HCT116 (cell line): ENCODE measurements around the gene TMEM135. TPM values are rescaled to one million over a fixed set of nuclear protein-coding genes. Genes with fewer than 3 reads are reported as not detected.

Experiments used
- ATAC-seq: fragments of 200-7000 bp; cut with Tn5 transposase; 2 replicates; pipeline ENCODE4 v1.9.1; 2020; ENCODE audit warnings: mild to moderate bottlenecking, moderate library complexity
- BruUV-seq: library from RNA; stranded (reverse); fragments of 400-500 nt; replicated peaks from 2 replicates; lab custom pipeline; 2021; lab: Mats Ljungman, UMichigan
- CTCF ChIA-PET: fragments of 300-600 bp; sonication (Branson Sonifier 250); formaldehyde crosslinking; loops from one replicate; lab custom pipeline; 2021; ENCODE audit warnings: antibody characterized with exemption; lab: Charles Lee
- POLR2A ChIA-PET: fragments of 300-600, 350-600 bp; sonication (Branson Sonifier 250); formaldehyde crosslinking; loops from one replicate; lab custom pipeline; 2021; ENCODE audit warnings: antibody characterized with exemption; lab: Charles Lee
- RAD21 ChIA-PET, 2 experiments: fragments of 300-600 bp; sonication (Branson Sonifier 250); formaldehyde crosslinking; loops; one replicate each; lab custom pipeline; 2023; ENCODE audit warnings: low total read pairs in 2 of 2; ENCODE audit not compliant: uncharacterized antibody in 2 of 2, unreplicated experiment in 2 of 2, low non-redundant PET in 1 of 2; lab: Charles Lee
- DNase-seq: peaks from one replicate; pipeline ENCODE4 v3.0.0-alpha.2; 2010; ENCODE audit warnings: low read depth, low spot score
- H2AFZ ChIP-seq: fragments of 200-600 bp; shearing (Covaris generic), sonication (generic); 2 replicates; pipeline ENCODE4 v1.6.1; 2017; ENCODE audit warnings: low read depth, mixed run types, mixed read lengths, antibody characterized with exemption, low read length; ENCODE audit not compliant: poor library complexity, severe bottlenecking
- H3K27ac ChIP-seq: 2 replicates; pipeline ENCODE4 v1.5.1; 2012; ENCODE audit warnings: low read depth, low read length
- H3K27me3 ChIP-seq: fragments of 200-600 bp; sonication (generic); 2 replicates; pipeline ENCODE4 v1.6.1; 2016; ENCODE audit warnings: mixed run types, low read length, mixed read lengths; ENCODE audit not compliant: insufficient read depth
- H3K36me3 ChIP-seq, 2 experiments: fragments of 200-500 bp in 1 of 2; fragments of 200-600 bp in 1 of 2; sonication (Bioruptor generic) in 1 of 2; sonication (generic) in 1 of 2; 2 replicates each; pipeline versions ENCODE4 v1.5.1 to v1.6.1; 2014 to 2016; ENCODE audit warnings: low read length in 2 of 2, inconsistent platforms in 1 of 2, mixed read lengths in 1 of 2, mixed run types in 1 of 2; ENCODE audit not compliant: insufficient read depth in 2 of 2, control insufficient read depth in 1 of 2
- H3K4me1 ChIP-seq, 2 experiments: fragments of 200-600 bp in 1 of 2; sonication (generic) in 1 of 2; 2 replicates each; pipeline versions ENCODE4 v1.5.1 to v1.6.1; 2012 to 2017; ENCODE audit warnings: low read length in 2 of 2, inconsistent platforms in 1 of 2, mild to moderate bottlenecking in 1 of 2, mixed read lengths in 1 of 2, mixed run types in 1 of 2, moderate library complexity in 1 of 2; ENCODE audit not compliant: insufficient read depth in 2 of 2, control insufficient read depth in 1 of 2
- H3K4me2 ChIP-seq: fragments of 200-600 bp; sonication (generic); 2 replicates; pipeline ENCODE4 v1.6.1; 2017; ENCODE audit warnings: mixed run types, low read length, mixed read lengths
- H3K4me3 ChIP-seq, 2 experiments: fragments of 200-600 bp in 1 of 2; sonication (generic) in 1 of 2; replicated peaks in 1 of 2; 2 replicates each; pipeline ENCODE4 v1.5.1; 2011 to 2016; ENCODE audit warnings: low read length in 2 of 2, control low read depth in 1 of 2, low read depth in 1 of 2, mild to moderate bottlenecking in 1 of 2, mixed read lengths in 1 of 2, mixed run types in 1 of 2
- H3K79me2 ChIP-seq: fragments of 200-600 bp; sonication (generic); 2 replicates; pipeline ENCODE4 v1.6.1; 2017; ENCODE audit warnings: mild to moderate bottlenecking, mixed run types, low read length, moderate library complexity, mixed read lengths; ENCODE audit not compliant: insufficient read depth
- H3K9ac ChIP-seq: fragments of 200-600 bp; sonication (generic); 2 replicates; pipeline ENCODE4 v1.6.1; 2016; ENCODE audit warnings: low read length, mixed read lengths
- H3K9me2 ChIP-seq: fragments of 200-600 bp; sonication (generic), shearing (Covaris generic); 2 replicates; pipeline ENCODE4 v1.6.1; 2017; ENCODE audit warnings: mixed run types, mild to moderate bottlenecking, moderate library complexity; ENCODE audit not compliant: insufficient read depth
- H3K9me3 ChIP-seq, 2 experiments: fragments of 200-500 bp in 1 of 2; fragments of 200-600 bp in 1 of 2; sonication (Bioruptor generic) in 1 of 2; sonication (generic) in 1 of 2; 2 replicates each; pipeline ENCODE4 v1.6.1; 2014 to 2017; ENCODE audit warnings: low read length in 2 of 2, mixed read lengths in 2 of 2, inconsistent platforms in 1 of 2, low read depth in 1 of 2, mild to moderate bottlenecking in 1 of 2, mixed run types in 1 of 2, moderate library complexity in 1 of 2; ENCODE audit not compliant: control insufficient read depth in 1 of 2, insufficient read depth in 1 of 2
- H4K20me1 ChIP-seq: fragments of 200-600 bp; sonication (generic), shearing (Covaris generic); 2 replicates; pipeline ENCODE4 v1.6.1; 2017; ENCODE audit warnings: mixed run types, mild to moderate bottlenecking, moderate library complexity; ENCODE audit not compliant: insufficient read depth
- EGR1 ChIP-seq: IDR thresholded peaks from 2 replicates; pipeline ENCODE4 v1.6.1; 2012; ENCODE audit warnings: low read depth
- ELF1 ChIP-seq: IDR thresholded peaks from 2 replicates; pipeline ENCODE4 v1.6.1; 2012; ENCODE audit warnings: low read depth, borderline replicate concordance
- EZH2phosphoT487 ChIP-seq: fragments of 200-600 bp; IDR thresholded peaks from 2 replicates; pipeline ENCODE4 v1.6.1; 2018; ENCODE audit warnings: antibody characterized with exemption, borderline replicate concordance
- POLR2A ChIP-seq: IDR thresholded peaks from 2 replicates; pipeline ENCODE4 v1.7.0; 2011; ENCODE audit warnings: borderline replicate concordance; ENCODE audit not compliant: insufficient read depth, insufficient read length; ENCODE audit errors: extremely low read depth
- POLR2AphosphoS5 ChIP-seq: IDR thresholded peaks from 2 replicates; pipeline ENCODE4 v1.6.1; 2011; ENCODE audit warnings: mild to moderate bottlenecking, low read depth, low read length, moderate library complexity
- RAD21 ChIP-seq: IDR thresholded peaks from 2 replicates; pipeline ENCODE4 v1.6.1; 2012; ENCODE audit warnings: low read depth, mild to moderate bottlenecking
- SP1 ChIP-seq: IDR thresholded peaks from 2 replicates; pipeline ENCODE4 v1.6.1; 2012; ENCODE audit warnings: low read depth
- SRF ChIP-seq: IDR thresholded peaks from 2 replicates; pipeline ENCODE4 v1.6.1; 2012; ENCODE audit warnings: low read depth
- YY1 ChIP-seq: IDR thresholded peaks from 2 replicates; pipeline ENCODE4 v1.6.1; 2011; ENCODE audit warnings: low read length, low read depth, moderate library complexity, mild to moderate bottlenecking; ENCODE audit not compliant: insufficient replicate concordance; ENCODE audit errors: extremely low read depth
- ZFX ChIP-seq: fragments of 450-650 bp; IDR thresholded peaks from 2 replicates; pipeline ENCODE4 v1.6.1; 2017
- ZNF274 ChIP-seq: fragments of 200-500 bp; sonication (Bioruptor generic); IDR thresholded peaks from 2 replicates; pipeline ENCODE4 v1.6.1; 2014; ENCODE audit warnings: mild to moderate bottlenecking, low read depth, low read length, inconsistent platforms
- intact Hi-C: fragments of 100-400 bp; cut with micrococcal nuclease; formaldehyde crosslinking; loops from 2 replicates; pipeline ENCODE4 v1.10.0; 2022
- total RNA-seq: library from RNA; stranded (reverse); gene quantifications from one replicate; pipeline ENCODE4 v1.2.1, GENCODE V29; 2021; ENCODE audit not compliant: unreplicated experiment
- TF ChIP-seq, protein P1 (sequence below), 3 experiments: fragments of 200-600 bp in 1 of 3; sonication (generic) in 1 of 3; IDR thresholded peaks in 2 of 3; conservative IDR thresholded peaks in 1 of 3; 2 replicates each; pipeline ENCODE4 v1.5.1; 2012 to 2017; ENCODE audit warnings: low read depth in 2 of 3, low read length in 2 of 3, antibody characterized with exemption in 1 of 3, borderline replicate concordance in 1 of 3, control low read depth in 1 of 3, mild to moderate bottlenecking in 1 of 3, mixed read lengths in 1 of 3, mixed run types in 1 of 3, moderate library complexity in 1 of 3; ENCODE audit not compliant: insufficient read depth in 1 of 3
- TF ChIP-seq, protein P2 (sequence below): IDR thresholded peaks from 2 replicates; pipeline ENCODE4 v1.6.1; 2012
- TF ChIP-seq, protein P3 (sequence below): IDR thresholded peaks from 2 replicates; pipeline ENCODE4 v1.6.1; 2012

The TMEM135 gene
- total RNA-seq, 1 experiment from 2014 or later = 50.6 TPM

DNA sequence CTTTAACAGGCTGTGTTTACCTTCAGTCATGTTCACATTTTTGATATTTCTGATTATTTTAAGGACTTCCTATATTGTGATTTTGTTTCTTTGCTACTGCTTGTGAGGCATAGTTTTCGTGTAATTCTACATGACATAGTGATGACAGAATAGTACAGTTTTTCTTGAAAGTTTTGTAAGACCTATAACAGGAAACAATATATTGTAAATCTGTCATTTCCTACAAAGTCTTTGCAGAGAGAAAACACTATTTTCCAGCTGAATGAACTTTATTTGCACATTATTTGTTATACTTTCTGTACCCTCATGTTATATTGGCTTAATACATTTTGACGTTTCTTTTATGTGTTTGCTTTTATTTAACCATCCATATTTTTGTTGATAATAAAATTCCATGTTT, 191.1 kb downstream of the TMEM135 start (continued):
- TF ChIP-seq, protein P1, sequence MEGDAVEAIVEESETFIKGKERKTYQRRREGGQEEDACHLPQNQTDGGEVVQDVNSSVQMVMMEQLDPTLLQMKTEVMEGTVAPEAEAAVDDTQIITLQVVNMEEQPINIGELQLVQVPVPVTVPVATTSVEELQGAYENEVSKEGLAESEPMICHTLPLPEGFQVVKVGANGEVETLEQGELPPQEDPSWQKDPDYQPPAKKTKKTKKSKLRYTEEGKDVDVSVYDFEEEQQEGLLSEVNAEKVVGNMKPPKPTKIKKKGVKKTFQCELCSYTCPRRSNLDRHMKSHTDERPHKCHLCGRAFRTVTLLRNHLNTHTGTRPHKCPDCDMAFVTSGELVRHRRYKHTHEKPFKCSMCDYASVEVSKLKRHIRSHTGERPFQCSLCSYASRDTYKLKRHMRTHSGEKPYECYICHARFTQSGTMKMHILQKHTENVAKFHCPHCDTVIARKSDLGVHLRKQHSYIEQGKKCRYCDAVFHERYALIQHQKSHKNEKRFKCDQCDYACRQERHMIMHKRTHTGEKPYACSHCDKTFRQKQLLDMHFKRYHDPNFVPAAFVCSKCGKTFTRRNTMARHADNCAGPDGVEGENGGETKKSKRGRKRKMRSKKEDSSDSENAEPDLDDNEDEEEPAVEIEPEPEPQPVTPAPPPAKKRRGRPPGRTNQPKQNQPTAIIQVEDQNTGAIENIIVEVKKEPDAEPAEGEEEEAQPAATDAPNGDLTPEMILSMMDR (IDR thresholded peaks at IDR 0.05 in 2 of 3, conservative IDR thresholded peaks at IDR 0.05 in 1 of 3; ENCODE audit: borderline replicate concordance in 1 of 3, insufficient read depth in 1 of 3, low read depth in 2 of 3, low read length in 2 of 3) = no peak
- TF ChIP-seq SP1 = no peak
- TF ChIP-seq ZNF274 = no peak
- TF ChIP-seq RAD21 = no peak
- no peak for TF ChIP-seq ZFX
- no peak for TF ChIP-seq SRF
- no peak for TF ChIP-seq YY1
- no peak for TF ChIP-seq EGR1
- no peak for TF ChIP-seq EZH2phosphoT487

DNA sequence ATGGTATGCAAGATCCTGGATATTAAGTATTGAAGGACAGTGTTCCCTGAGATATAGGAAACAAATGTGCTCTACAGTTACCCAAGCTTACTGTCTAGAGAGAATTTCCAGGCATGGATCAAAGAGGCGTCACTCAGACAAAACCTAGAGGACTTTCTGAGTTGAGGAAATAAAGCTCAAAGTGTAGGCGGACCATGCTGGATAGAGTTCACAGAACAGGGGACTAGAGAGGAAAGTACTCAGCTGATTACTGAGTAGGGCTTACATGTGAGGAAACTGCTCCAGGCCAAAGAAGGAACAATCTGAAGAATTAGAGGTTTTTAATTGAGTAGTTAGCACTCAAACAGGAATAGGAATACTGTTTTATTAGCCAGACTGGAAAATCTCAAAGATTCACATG, 193.3 kb downstream of the TMEM135 start:
- no TSS peak for BruUV-seq
- no peak overlapping the region for H3K9ac ChIP-seq
- no peaks in the 10 kb centered on the region for H3K36me3 ChIP-seq
- no peaks in the 10 kb centered on the region for H3K79me2 ChIP-seq
- H3K4me1 ChIP-seq = no peaks in the 10 kb centered on the region
- ChIA-PET CTCF (no interaction called here), RAD21 (no interaction called here), POLR2A (no interaction called here)
- DNase-seq = no peak
- intact Hi-C loops = no loop called here
- no peak for TF ChIP-seq SRF
- TF ChIP-seq POLR2AphosphoS5 = no peak
- TF ChIP-seq, protein P2, sequence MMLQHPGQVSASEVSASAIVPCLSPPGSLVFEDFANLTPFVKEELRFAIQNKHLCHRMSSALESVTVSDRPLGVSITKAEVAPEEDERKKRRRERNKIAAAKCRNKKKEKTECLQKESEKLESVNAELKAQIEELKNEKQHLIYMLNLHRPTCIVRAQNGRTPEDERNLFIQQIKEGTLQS = no peak
- no peak for TF ChIP-seq RAD21
- no peak for TF ChIP-seq ELF1
- TF ChIP-seq, protein P1 (IDR thresholded peaks at IDR 0.05 in 2 of 3, conservative IDR thresholded peaks at IDR 0.05 in 1 of 3; ENCODE audit: borderline replicate concordance in 1 of 3, insufficient read depth in 1 of 3, low read depth in 2 of 3, low read length in 2 of 3) = no peak
- TF ChIP-seq ZFX = no peak
- TF ChIP-seq YY1 = no peak
- TF ChIP-seq EGR1 = no peak
- TF ChIP-seq POLR2A = no peak
- no peak for TF ChIP-seq EZH2phosphoT487
- TF ChIP-seq, protein P3, sequence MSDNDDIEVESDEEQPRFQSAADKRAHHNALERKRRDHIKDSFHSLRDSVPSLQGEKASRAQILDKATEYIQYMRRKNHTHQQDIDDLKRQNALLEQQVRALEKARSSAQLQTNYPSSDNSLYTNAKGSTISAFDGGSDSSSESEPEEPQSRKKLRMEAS = no peak
- H4K20me1 ChIP-seq = no peaks in the 10 kb centered on the region
- H3K27ac ChIP-seq = no peak overlapping the region
- no peak for ATAC-seq
- no peak overlapping the region for H3K4me3 ChIP-seq
- H2AFZ ChIP-seq = no peak overlapping the region
- H3K4me2 ChIP-seq = no peak overlapping the region
- no peaks in the 10 kb centered on the region; a peak in 1 of 4 replicates for H3K9me3 ChIP-seq
- no peaks in the 10 kb centered on the region for H3K27me3 ChIP-seq
- H3K9me2 ChIP-seq = no peaks in the 10 kb centered on the region
